Cerebellar nuclear complex (tissue), 1 donor: ENCODE results near the gene PPP6R3.

Experiments
- DNase-seq, 2 experiments: peaks; one replicate each; lab custom pipeline; 2025; lab: John Stamatoyannopoulos, UW

Gene PPP6R3

DNA sequence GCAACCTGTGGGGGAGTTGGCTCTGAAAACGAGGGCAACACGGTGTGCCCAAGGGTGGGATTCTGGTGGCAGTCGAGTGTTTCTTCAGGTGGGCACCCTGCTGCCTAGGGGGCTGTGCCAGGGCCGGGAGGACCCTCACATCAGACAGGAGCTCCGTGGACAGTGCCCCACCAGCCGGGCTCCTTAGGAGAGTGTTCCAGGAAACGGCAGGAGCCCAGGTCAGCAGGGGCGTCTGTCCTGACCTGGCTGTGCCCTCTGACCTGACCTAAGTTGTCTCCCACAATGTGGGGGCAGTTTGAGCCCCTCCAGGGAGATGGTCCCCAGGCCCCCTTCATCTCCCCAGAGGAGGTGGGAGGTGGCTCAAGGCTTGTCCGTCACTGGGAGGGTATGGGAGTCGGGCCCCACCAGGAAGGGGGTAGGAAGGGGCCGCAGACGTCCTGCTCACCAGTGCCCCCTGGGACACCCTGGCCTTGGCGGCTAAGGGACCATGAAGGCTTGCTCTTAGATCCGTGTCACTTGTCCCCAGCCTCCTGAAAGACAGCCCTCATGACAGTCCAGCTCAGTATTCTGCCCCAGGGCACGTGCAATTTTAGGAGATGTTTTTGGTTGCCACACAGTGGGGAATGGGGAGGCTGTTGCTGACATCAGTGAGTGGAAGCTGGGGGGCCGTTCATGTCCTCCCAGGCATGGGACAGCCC is 191.6 kb downstream of the PPP6R3 start:
- no peak for DNase-seq

DNA sequence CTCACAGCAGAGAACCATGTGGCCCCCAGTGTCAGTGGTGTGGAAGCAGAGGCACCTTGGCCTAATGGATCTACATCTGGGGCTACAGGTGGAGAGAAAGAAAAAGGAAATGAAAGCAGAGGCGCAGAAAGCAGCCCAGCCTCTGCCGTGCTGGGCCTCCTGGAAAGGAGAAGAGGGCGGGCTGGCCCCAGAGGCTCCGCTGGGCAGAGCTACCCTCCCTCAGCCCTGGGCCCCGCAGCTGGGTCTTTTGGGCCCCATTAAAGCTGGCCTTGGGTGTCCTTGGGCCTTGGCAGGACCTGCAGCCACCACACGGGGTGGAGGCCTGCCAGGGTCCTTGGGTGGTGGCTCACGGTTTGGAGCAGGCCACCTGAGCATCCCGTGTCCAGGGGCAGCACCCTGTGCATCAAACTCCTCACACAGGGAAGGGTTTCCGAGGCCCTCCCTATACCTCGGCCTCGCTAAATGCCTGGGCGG is 192.2 kb downstream of the PPP6R3 start:
- DNase-seq: no peak

DNA sequence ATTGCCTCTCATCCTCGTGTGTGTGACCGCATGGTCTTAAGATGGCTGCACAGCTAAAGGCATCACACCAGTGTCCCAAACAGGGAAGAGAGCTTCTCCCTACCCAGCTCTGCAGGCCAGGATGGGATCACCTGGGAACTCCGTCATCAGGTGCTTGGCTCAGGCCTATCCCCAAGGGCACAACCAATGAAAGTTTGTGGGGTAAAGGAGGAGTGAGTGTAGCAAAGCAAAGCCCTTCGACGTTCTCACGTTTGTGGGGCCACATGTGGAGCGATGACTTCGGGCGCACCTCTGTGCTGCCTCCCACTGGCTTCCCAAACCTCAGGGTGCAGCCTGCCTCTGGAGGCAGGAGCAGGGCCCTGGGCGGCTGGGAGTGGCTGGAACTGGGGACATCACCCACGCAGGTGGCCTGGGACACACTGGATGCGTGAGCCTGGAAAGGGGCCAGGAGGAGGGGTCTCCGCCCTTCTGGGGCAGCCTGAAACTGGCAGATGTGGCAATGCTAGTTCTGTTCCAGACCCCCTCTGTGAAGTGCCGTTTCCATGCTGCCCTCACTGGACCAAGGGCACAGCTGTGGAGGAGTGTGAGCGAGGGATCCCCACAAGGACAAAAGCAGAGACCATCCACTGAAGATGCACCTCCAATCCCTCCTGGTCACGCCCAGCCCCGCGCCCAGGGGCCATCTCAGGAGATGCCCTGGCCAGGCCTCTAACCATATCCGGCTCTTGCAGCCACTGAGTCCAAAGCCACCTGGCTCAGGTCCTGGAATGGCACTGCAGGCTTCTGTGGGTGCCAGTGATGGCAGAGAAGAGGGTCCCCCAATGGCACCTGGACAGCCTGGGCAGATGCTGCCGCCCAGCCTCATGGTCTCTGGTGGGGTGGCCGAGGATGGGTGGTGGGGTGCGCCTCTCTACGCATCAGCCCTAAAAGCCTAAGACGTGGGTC is 193.2 kb downstream of the PPP6R3 start:
- DNase-seq: no peak

DNA sequence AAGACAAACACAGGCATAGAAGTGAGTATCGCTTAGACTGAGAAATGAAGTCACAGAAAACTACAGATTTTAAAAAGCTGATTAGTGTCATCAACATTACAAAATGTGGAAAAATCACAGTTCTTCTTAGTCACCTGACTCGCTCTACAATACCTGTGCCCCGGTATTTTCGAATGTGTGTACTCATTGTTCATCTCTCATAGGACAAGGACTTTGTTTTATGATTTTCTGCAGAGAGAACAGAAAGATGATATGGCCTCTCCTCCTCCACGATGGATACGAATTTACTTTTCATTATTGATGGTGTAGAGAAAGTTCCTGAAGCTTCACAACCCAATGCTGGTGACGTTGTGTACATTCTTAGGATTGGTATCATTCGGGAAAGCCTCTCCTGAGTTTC is 194.4 kb downstream of the PPP6R3 start:
- no peak for DNase-seq

GRCh38 chr11:68655406-68655805 is 194.9 kb downstream of the PPP6R3 start:
- no peak for DNase-seq

GRCh38 chr11:68655806-68656205 is 195.3 kb downstream of the PPP6R3 start:
- DNase-seq: no peak

GRCh38 chr11:68657021-68657780 is 196.6 kb downstream of the PPP6R3 start:
- DNase-seq: no peak

- DNase-seq: no peak
These were observed 197.5 kb downstream of the PPP6R3 start for GRCh38 chr11:68658097-68658496.

DNA sequence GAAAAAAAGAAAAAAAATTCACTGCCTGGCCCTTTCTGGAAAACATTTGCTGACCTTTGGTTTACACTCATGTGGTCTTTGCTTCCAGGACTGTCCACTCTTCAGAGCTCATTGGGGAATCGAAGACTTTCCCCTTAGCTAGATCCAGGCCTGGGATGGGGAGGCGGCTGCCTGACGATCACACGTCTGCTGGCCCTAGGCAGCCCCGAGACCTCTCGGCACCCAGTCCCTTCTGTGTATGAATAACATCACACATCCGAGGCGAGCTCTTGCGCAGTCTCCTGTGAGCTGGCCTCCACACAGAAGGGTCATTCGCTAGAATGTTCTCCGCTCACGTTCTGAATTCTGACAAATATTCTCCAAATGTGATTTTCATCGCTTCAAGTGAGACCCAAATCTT is 198.1 kb downstream of the PPP6R3 start:
- DNase-seq: no peak

DNA sequence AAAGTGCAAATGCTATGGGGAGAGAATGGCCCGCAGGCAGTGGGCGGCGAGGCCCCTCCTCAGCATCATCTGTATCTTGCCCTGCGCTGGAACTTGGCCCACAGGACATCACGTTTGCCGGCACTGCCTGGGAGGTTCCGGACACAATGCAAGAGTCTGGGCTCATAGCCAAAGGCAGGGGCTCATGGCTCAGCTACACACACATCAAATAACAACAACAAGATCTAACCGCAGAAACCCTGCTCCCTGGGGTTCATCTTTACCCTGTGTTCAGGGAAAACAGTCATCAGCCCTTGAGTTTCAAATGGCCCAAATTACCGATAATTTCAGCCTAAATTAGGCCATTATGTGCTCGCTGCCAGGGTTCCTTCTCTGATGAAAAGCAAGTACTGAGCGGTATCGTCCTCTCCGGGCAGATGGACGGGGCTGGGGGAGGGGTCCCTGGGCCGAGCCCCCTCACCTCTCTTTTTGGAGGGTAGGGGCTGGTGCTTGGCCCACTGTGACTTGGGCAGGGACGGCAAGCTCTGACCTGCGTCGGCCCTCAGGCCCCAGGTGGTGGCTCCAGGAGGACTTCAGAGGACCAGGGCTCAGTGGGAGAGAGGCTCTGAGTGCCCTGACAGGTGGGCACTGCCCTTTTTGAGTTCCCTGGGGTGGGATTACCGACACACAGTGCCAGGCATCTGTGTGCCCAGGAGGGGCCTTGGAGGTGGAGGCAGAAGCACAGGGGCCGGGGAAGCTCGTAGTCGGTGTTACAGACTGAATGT is 198.8 kb downstream of the PPP6R3 start:
- no peak for DNase-seq

DNA sequence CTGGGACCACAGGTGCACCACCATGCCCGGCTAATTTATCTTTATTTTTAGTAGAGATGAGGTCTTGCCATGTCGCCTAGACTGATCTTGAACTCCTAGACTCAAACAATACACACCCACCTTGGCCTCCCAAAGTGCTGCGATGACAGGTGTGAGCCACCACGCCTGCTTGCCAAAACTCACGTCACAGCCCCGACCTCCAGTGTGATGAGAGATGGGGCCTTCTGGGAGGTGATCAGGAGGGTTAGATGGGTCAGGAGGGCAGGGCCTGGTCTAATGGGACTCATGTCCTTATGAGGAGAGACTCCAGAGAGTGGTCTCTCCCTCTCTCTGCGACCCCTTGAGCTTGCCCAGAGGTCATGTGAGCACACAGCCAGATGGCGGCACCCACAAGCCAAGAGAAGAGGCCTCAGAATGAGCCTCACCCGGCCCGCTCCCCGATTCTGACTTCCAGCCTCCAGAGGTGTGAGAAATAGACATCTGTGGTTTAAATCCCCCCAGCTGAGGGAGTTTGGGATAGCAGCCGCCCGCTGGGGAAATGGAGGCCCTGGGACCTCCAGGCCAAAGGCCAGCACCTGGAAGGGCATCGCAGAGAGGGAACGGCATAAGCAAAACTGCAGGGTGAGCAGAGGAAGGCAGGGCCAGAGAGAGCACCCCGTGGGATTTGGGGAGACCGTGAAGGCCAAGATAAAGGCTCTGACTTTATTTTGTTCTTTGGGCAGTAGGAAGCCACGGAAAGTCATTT is 199.7 kb downstream of the PPP6R3 start:
- DNase-seq: no peak

DNA sequence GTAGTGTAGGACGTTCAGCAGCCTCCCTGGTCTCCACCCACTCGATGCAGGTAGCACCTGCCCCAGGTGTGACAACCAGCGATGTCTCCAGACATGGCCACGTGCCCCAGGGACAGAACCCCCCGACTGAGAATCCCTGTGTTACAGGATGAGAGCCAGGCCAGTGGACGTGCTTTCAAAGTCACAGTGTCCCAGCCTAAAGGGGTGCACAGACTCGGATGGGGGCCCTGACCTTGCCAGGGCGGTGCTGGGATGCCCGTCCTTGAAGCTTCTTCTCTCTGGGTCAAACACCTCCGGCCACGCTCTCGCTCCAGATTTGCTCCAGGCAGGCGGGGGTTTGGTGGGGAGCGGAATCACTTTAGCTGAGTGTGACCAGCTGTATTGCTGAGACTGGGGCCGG is 200.5 kb downstream of the PPP6R3 start:
- DNase-seq: no peak

- no peak for DNase-seq
These were observed 201.4 kb downstream of the PPP6R3 start for GRCh38 chr11:68661697-68662603.

GRCh38 chr11:68663482-68664010 is 203.0 kb downstream of the PPP6R3 start:
- DNase-seq: no peak

DNA sequence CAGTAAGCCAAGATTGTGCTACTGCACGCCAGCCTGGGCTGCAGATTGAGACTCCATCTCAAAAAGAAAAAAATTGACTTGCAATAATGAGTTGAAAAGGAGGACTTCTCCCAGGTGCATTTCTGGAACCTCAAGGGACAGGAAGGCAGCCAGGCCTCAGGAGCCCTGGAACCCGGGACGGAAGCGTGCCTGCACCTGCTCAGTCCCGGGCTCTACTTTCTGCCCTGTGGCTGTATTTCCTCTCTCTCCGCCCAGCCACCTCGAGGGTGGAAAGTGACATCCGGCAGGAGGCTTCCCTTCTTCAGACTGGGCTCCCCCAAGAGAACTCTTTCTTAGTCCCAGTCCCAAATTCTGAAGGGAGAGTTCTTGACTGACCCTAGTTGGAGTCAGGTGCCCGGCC is 203.6 kb downstream of the PPP6R3 start:
- no peak for DNase-seq

DNA sequence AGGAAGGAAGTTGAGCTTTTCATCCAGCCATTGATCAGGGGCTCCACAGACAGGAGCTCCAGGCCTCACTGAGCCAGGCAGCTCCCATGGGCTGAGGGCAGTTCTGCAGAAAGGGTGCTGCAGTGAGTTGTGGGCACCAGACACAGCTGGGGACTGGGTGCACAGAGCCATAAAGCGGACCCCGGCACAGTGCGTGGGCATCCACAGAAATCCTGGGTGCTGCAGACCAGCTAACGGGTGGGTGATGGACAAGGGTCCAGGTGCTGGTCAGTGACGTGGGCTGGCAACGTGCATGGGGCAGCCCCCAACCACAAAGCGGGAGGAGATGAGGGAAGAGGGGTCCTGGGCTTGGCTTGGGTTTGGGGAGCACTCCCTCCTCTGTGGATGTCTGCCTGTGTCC is 204.4 kb downstream of the PPP6R3 start:
- DNase-seq: no peak
